A549 (cell line): Measurements from ENCODE around the gene CACNA1D.

Experiments
- POLR2A ChIP-seq: IDR thresholded peaks from 2 replicates; pipeline ENCODE4 v1.6.1; 2012; ENCODE audit warnings: mild to moderate bottlenecking, low read length
- REST ChIP-seq: fragments of 200-600 bp; sonication (generic); IDR thresholded peaks from 2 replicates; pipeline ENCODE4 v1.6.1; 2016; ENCODE audit warnings: antibody characterized with exemption, mild to moderate bottlenecking, moderate library complexity
- TF ChIP-seq, protein P1 (sequence below): fragments of >200 bp; sonication (Bioruptor Twin); formaldehyde crosslinking; IDR thresholded peaks from 3 replicates; pipeline ENCODE4 v1.5.1; 2016

- TF ChIP-seq, protein P1, sequence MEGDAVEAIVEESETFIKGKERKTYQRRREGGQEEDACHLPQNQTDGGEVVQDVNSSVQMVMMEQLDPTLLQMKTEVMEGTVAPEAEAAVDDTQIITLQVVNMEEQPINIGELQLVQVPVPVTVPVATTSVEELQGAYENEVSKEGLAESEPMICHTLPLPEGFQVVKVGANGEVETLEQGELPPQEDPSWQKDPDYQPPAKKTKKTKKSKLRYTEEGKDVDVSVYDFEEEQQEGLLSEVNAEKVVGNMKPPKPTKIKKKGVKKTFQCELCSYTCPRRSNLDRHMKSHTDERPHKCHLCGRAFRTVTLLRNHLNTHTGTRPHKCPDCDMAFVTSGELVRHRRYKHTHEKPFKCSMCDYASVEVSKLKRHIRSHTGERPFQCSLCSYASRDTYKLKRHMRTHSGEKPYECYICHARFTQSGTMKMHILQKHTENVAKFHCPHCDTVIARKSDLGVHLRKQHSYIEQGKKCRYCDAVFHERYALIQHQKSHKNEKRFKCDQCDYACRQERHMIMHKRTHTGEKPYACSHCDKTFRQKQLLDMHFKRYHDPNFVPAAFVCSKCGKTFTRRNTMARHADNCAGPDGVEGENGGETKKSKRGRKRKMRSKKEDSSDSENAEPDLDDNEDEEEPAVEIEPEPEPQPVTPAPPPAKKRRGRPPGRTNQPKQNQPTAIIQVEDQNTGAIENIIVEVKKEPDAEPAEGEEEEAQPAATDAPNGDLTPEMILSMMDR: no peak
- TF ChIP-seq REST (no peak), POLR2A (no peak)
Observed at GRCh38 chr3:53822331-53822741, 327.9 kb downstream of the CACNA1D start.
